A673 (cell line): ENCODE data around the gene TSPEAR. TPM values are rescaled to one million over a fixed set of nuclear protein-coding genes. Genes with fewer than 3 reads are reported as not detected.

Source experiments
- BruUV-seq: library from RNA; stranded (reverse); fragments of 400-500 nt; replicated peaks from 2 replicates; lab custom pipeline; 2021; lab: Mats Ljungman, UMichigan
- CTCF ChIA-PET: fragments of 300-600 bp; sonication (Branson Sonifier 250); formaldehyde crosslinking; loops from one replicate; lab custom pipeline; 2022; ENCODE audit warnings: antibody characterized with exemption; lab: Charles Lee
- POLR2A ChIA-PET: fragments of 300-600 bp; sonication (Branson Sonifier 250); formaldehyde crosslinking; loops from one replicate; lab custom pipeline; 2022; ENCODE audit warnings: antibody characterized with exemption; ENCODE audit not compliant: low non-redundant PET; lab: Charles Lee
- DNase-seq: peaks from one replicate; pipeline ENCODE4 v3.0.0-alpha.2; 2015; ENCODE audit warnings: low spot score
- H3K27ac ChIP-seq: fragments of 200-600 bp; sonication (generic); 2 replicates; pipeline ENCODE4 v1.5.1; 2016; ENCODE audit warnings: mixed run types, low read depth, mild to moderate bottlenecking, mixed read lengths, antibody characterized with exemption, low read length; ENCODE audit not compliant: poor library complexity, severe bottlenecking
- H3K27me3 ChIP-seq: fragments of 200-600 bp; sonication (generic); replicated peaks from 2 replicates; pipeline ENCODE4 v1.6.1; 2017; ENCODE audit warnings: mixed run types, low read depth, mild to moderate bottlenecking, mixed read lengths, antibody characterized with exemption, low read length; ENCODE audit not compliant: insufficient read depth, poor library complexity
- H3K36me3 ChIP-seq: fragments of 200-600 bp; sonication (generic); 2 replicates; pipeline ENCODE4 v1.6.1; 2016; ENCODE audit warnings: mixed run types, mild to moderate bottlenecking, mixed read lengths, antibody characterized with exemption, low read length; ENCODE audit not compliant: insufficient read depth, poor library complexity, severe bottlenecking
- H3K4me1 ChIP-seq: fragments of 200-600 bp; sonication (generic); 2 replicates; pipeline ENCODE4 v1.6.1; 2017; ENCODE audit warnings: mixed run types, mild to moderate bottlenecking, mixed read lengths, antibody characterized with exemption, low read length; ENCODE audit not compliant: insufficient read depth, poor library complexity, severe bottlenecking
- H3K4me3 ChIP-seq: fragments of 200-600 bp; sonication (generic); 2 replicates; pipeline ENCODE4 v1.5.1; 2016; ENCODE audit warnings: low read depth, mixed run types, mild to moderate bottlenecking, mixed read lengths, low read length; ENCODE audit not compliant: poor library complexity, severe bottlenecking
- H3K9me3 ChIP-seq: fragments of 200-600 bp; sonication (generic); 2 replicates; pipeline ENCODE4 v1.6.1; 2016; ENCODE audit warnings: mixed run types, low read depth, mild to moderate bottlenecking, mixed read lengths, antibody characterized with exemption, low read length; ENCODE audit not compliant: poor library complexity, severe bottlenecking
- CTCF ChIP-seq: fragments of 300-800, 200-600 bp; sonication (generic); conservative IDR thresholded peaks from 2 replicates; pipeline ENCODE4 v1.5.1; 2017; ENCODE audit warnings: low read depth, mild to moderate bottlenecking, antibody characterized with exemption, low read length, moderate library complexity, mixed read lengths
- EZH2 ChIP-seq: fragments of 200-600 bp; sonication (generic); IDR thresholded peaks from 2 replicates; pipeline ENCODE4 v1.6.1; 2017; ENCODE audit warnings: borderline replicate concordance, low read depth, mild to moderate bottlenecking, mixed read lengths, antibody characterized with exemption, low read length; ENCODE audit not compliant: poor library complexity, severe bottlenecking
- intact Hi-C: fragments of 100-400 bp; cut with micrococcal nuclease; formaldehyde crosslinking; loops from one replicate; pipeline ENCODE4 v1.10.0; 2022; ENCODE audit not compliant: unreplicated experiment
- total RNA-seq: library from RNA; stranded (reverse); gene quantifications from 2 replicates; pipeline ENCODE4 v1.2.3, GENCODE V29; 2021

TSPEAR gene
- total RNA-seq, 1 experiment from 2014 or later: 8.3 TPM

- DNase-seq: no peak
- Histone ChIP-seq H3K27ac (no peak overlapping the region), H3K4me1 (peaks cover 5% of the 10 kb centered on the region), H3K4me3 (no peak overlapping the region), H3K9me3 (no peaks in the 10 kb centered on the region), H3K36me3 (no peaks in the 10 kb centered on the region), H3K27me3 (no peaks in the 10 kb centered on the region)
- POLR2A ChIA-PET: no interaction called here
- no peak for TF ChIP-seq CTCF
- no peak for TF ChIP-seq EZH2
- CTCF ChIA-PET: no interaction called here
- intact Hi-C loops: no loop called here
- BruUV-seq: no TSS peak
Measured at GRCh38 chr21:44720170-44720569, 8.8 kb upstream of the TSPEAR start.

- no peaks in the 10 kb centered on the region for H3K9me3 ChIP-seq
- H3K36me3 ChIP-seq: no peaks in the 10 kb centered on the region
- ChIA-PET CTCF (no interaction called here), POLR2A (no interaction called here)
- H3K27ac ChIP-seq: no peak overlapping the region
- no peak overlapping the region for H3K4me3 ChIP-seq
- intact Hi-C loops: no loop called here
- no TSS peak for BruUV-seq
- peaks cover 5% of the 10 kb centered on the region for H3K4me1 ChIP-seq
- no peak for DNase-seq
- TF ChIP-seq EZH2: no peak
- TF ChIP-seq CTCF: no peak
- no peaks in the 10 kb centered on the region for H3K27me3 ChIP-seq
Measured at GRCh38 chr21:44718571-44718970, 7.2 kb upstream of the TSPEAR start.

- BruUV-seq: no TSS peak
- CTCF ChIA-PET: no interaction called here
- intact Hi-C loops: no loop called here
Measured at GRCh38 chr21:44718093-44718492, 6.7 kb upstream of the TSPEAR start.

More at GRCh38 chr21:44718093-44718492, 6.7 kb upstream of the TSPEAR start:
- Histone ChIP-seq H3K4me3 (no peak overlapping the region), H3K36me3 (no peaks in the 10 kb centered on the region), H3K9me3 (no peaks in the 10 kb centered on the region), H3K4me1 (peaks cover 2% of the 10 kb centered on the region), H3K27me3 (no peaks in the 10 kb centered on the region), H3K27ac (no peak overlapping the region)
- no peak for DNase-seq
- POLR2A ChIA-PET: no interaction called here
- TF ChIP-seq EZH2 (no peak), CTCF (no peak)
